Neural cell (in vitro differentiated cells): ENCODE data around the gene RASGEF1C. TPM values are rescaled to one million over a fixed set of nuclear protein-coding genes. Genes with fewer than 3 reads are reported as not detected.

Experiments used
- H2AFZ ChIP-seq: fragments of 200-600, 300-800 bp; sonication (generic), shearing (Covaris generic); 2 replicates; pipeline ENCODE4 v1.6.0; 2014; ENCODE audit warnings: low read depth, mild to moderate bottlenecking, antibody characterized with exemption, low read length, moderate library complexity
- H3F3A ChIP-seq: fragments of 200-600 bp; shearing (Covaris generic); 2 replicates; pipeline ENCODE4 v1.6.1; 2016; ENCODE audit warnings: mild to moderate bottlenecking, moderate library complexity, mixed read lengths, antibody characterized with exemption, low read length; ENCODE audit not compliant: insufficient read depth, poor library complexity, severe bottlenecking
- H3K27ac ChIP-seq: fragments of 200-600, 300-800 bp; sonication (generic), shearing (Covaris generic); 2 replicates; pipeline ENCODE4 v1.5.1; 2014; ENCODE audit warnings: mild to moderate bottlenecking, low read length, moderate library complexity
- H3K27me3 ChIP-seq: fragments of 300-800, 200-600 bp; sonication (generic), shearing (Covaris generic); 2 replicates; pipeline ENCODE4 v1.6.0; 2014; ENCODE audit warnings: mild to moderate bottlenecking, low read depth, low read length, moderate library complexity; ENCODE audit not compliant: insufficient read depth
- H3K36me3 ChIP-seq: fragments of 300-800, 200-600 bp; sonication (generic), shearing (Covaris generic); 2 replicates; pipeline ENCODE4 v1.5.1; 2014; ENCODE audit warnings: mild to moderate bottlenecking, antibody characterized with exemption, low read length, moderate library complexity; ENCODE audit not compliant: insufficient read depth
- H3K4me2 ChIP-seq: fragments of 300-800, 200-600 bp; sonication (generic), shearing (Covaris generic); 2 replicates; pipeline ENCODE4 v1.6.0; 2014; ENCODE audit warnings: mild to moderate bottlenecking, low read length
- H3K4me3 ChIP-seq: fragments of 300-800, 200-600 bp; sonication (generic), shearing (Covaris generic); 2 replicates; pipeline ENCODE4 v1.5.1; 2014; ENCODE audit warnings: mild to moderate bottlenecking, low read length, moderate library complexity
- H3K79me2 ChIP-seq: fragments of 200-600 bp; shearing (Covaris generic); replicated peaks from 2 replicates; pipeline ENCODE4 v1.6.0; 2014; ENCODE audit warnings: mild to moderate bottlenecking, low read length, moderate library complexity; ENCODE audit not compliant: insufficient read depth
- H3K9ac ChIP-seq: fragments of 300-800, 200-600 bp; sonication (generic), shearing (Covaris generic); 2 replicates; pipeline ENCODE4 v1.6.1; 2016; ENCODE audit warnings: mild to moderate bottlenecking, low read length, mixed read lengths
- H3K9me2 ChIP-seq: fragments of 200-600 bp; shearing (Covaris generic); 2 replicates; pipeline ENCODE4 v1.6.1; 2016; ENCODE audit warnings: mild to moderate bottlenecking, low read length, mixed read lengths; ENCODE audit not compliant: insufficient read depth
- H3K9me3 ChIP-seq: fragments of 200-600, 300-800 bp; sonication (generic), shearing (Covaris generic); 2 replicates; pipeline ENCODE4 v1.6.1; 2016; ENCODE audit warnings: mild to moderate bottlenecking, mixed run types, low read length, moderate library complexity, mixed read lengths
- H4K20me1 ChIP-seq: fragments of 200-600 bp; shearing (Covaris generic); 2 replicates; pipeline ENCODE4 v1.6.1; 2016; ENCODE audit warnings: mild to moderate bottlenecking, mixed run types; ENCODE audit not compliant: insufficient read depth
- EP300 ChIP-seq: fragments of 450-650 bp; conservative IDR thresholded peaks from 2 replicates; pipeline ENCODE4 v1.6.1; 2014; ENCODE audit warnings: antibody characterized with exemption, mild to moderate bottlenecking, moderate library complexity; ENCODE audit not compliant: poor library complexity, severe bottlenecking
- EZH2 ChIP-seq: fragments of 200-600, 300-800 bp; shearing (Covaris generic), sonication (generic); IDR thresholded peaks from 2 replicates; pipeline ENCODE4 v1.6.1; 2014; ENCODE audit warnings: antibody characterized with exemption, low read length, borderline replicate concordance, mild to moderate bottlenecking; ENCODE audit not compliant: insufficient read depth, poor library complexity, severe bottlenecking
- MXI1 ChIP-seq: fragments of 450-650 bp; conservative IDR thresholded peaks from 2 replicates; pipeline ENCODE4 v1.6.1; 2014; ENCODE audit warnings: antibody characterized with exemption, mild to moderate bottlenecking; ENCODE audit not compliant: poor library complexity, severe bottlenecking
- POLR2AphosphoS5 ChIP-seq: IDR thresholded peaks from 2 replicates; pipeline ENCODE4 v1.6.1; 2012
- RAD21 ChIP-seq: fragments of 450-650 bp; conservative IDR thresholded peaks from 2 replicates; pipeline ENCODE4 v1.6.1; 2014; ENCODE audit warnings: antibody characterized with exemption, mild to moderate bottlenecking, moderate library complexity
- REST ChIP-seq: IDR thresholded peaks from 2 replicates; pipeline ENCODE4 v1.6.1; 2012; ENCODE audit warnings: borderline replicate concordance
- SMC3 ChIP-seq: fragments of 450-650 bp; conservative IDR thresholded peaks from 2 replicates; pipeline ENCODE4 v1.6.1; 2014; ENCODE audit warnings: antibody characterized with exemption, mild to moderate bottlenecking, moderate library complexity; ENCODE audit not compliant: poor library complexity
- TAF1 ChIP-seq: IDR thresholded peaks from 2 replicates; pipeline ENCODE4 v1.6.1; 2012; ENCODE audit warnings: low read depth
- polyA plus RNA-seq: library from polyadenylated mRNA; depleted of rRNA; stranded (reverse); fragments of >200 nt; gene quantifications from 2 replicates; pipeline ENCODE4 v1.2.3, GENCODE V29; 2014
- TF ChIP-seq, protein P1 (sequence below): fragments of 450-650 bp; IDR thresholded peaks from 2 replicates; pipeline ENCODE4 v1.5.1; 2014; ENCODE audit warnings: antibody characterized with exemption, mild to moderate bottlenecking, moderate library complexity; ENCODE audit not compliant: poor library complexity, severe bottlenecking

RASGEF1C gene
- polyA plus RNA-seq, 1 donor from 2014 or later: 5.3 TPM

DNA sequence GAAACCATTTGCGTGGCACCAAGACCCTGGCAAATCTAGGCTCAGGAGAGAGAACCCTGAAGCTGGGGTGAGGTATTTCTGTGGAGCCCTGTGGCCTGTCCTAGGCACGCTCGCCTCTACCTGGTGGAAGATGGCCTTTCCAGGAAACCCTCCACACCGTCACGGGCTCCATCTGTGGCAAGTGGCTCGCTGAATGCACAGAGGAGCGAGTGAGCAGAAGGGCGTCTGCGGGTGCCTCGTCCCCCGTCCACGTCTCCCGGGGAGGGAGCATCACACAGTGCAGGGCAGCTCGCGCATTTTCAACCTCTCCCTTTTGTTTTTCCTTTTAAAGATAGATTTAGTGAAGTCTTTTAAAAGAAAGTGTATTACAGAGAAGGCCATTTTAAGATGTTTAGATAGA, 25.3 kb upstream of the RASGEF1C start:
- H3K27ac ChIP-seq: no peak overlapping the region
- no peaks in the 10 kb centered on the region for H3K9me2 ChIP-seq
- H3K4me2 ChIP-seq: no peak overlapping the region
- no peaks in the 10 kb centered on the region for H3K27me3 ChIP-seq
- H3K4me3 ChIP-seq: no peak overlapping the region
- peaks cover 10% of the 10 kb centered on the region for H3K36me3 ChIP-seq
- no peak overlapping the region for H3K9ac ChIP-seq
- TF ChIP-seq EP300: no peak
- TF ChIP-seq REST: no peak
- no peak for TF ChIP-seq TAF1
- TF ChIP-seq MXI1: no peak
- TF ChIP-seq, protein P1, sequence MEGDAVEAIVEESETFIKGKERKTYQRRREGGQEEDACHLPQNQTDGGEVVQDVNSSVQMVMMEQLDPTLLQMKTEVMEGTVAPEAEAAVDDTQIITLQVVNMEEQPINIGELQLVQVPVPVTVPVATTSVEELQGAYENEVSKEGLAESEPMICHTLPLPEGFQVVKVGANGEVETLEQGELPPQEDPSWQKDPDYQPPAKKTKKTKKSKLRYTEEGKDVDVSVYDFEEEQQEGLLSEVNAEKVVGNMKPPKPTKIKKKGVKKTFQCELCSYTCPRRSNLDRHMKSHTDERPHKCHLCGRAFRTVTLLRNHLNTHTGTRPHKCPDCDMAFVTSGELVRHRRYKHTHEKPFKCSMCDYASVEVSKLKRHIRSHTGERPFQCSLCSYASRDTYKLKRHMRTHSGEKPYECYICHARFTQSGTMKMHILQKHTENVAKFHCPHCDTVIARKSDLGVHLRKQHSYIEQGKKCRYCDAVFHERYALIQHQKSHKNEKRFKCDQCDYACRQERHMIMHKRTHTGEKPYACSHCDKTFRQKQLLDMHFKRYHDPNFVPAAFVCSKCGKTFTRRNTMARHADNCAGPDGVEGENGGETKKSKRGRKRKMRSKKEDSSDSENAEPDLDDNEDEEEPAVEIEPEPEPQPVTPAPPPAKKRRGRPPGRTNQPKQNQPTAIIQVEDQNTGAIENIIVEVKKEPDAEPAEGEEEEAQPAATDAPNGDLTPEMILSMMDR: no peak
- no peak for TF ChIP-seq POLR2AphosphoS5
- TF ChIP-seq SMC3: no peak
- TF ChIP-seq EZH2: no peak
- TF ChIP-seq RAD21: no peak
- no peak overlapping the region for H2AFZ ChIP-seq
- H3K9me3 ChIP-seq: no peaks in the 10 kb centered on the region
- H3F3A ChIP-seq: no peaks in the 10 kb centered on the region
- H3K79me2 ChIP-seq: no peaks in the 10 kb centered on the region
- H4K20me1 ChIP-seq: no peaks in the 10 kb centered on the region

DNA sequence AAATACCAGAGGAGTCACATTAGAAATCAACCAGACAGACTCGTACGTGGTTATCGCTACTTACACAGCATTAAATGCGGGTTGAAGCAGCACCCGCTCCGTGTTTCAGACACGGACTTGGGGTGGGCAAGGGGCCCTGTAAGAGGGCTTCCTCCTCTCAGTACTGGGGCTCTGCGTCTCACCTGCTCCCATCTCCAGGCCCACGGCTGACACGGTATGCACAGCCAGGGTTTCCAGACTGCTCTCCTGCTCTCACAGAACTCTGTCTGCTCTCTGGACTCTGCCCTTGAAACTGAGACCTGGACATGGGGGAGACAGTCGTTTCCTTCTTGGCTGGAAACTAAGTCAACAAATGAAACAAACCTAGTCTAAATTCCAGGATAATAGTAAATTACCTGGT, 24.7 kb upstream of the RASGEF1C start:
- Histone ChIP-seq H3K79me2 (no peaks in the 10 kb centered on the region), H3K9ac (no peak overlapping the region), H4K20me1 (no peaks in the 10 kb centered on the region), H3K4me3 (no peak overlapping the region), H3K9me3 (no peaks in the 10 kb centered on the region), H3K36me3 (peaks cover 6% of the 10 kb centered on the region), H3K27ac (no peak overlapping the region), H3F3A (no peaks in the 10 kb centered on the region), H3K27me3 (no peaks in the 10 kb centered on the region), H3K9me2 (no peaks in the 10 kb centered on the region), H3K4me2 (no peak overlapping the region), H2AFZ (no peak overlapping the region)
- TF ChIP-seq, protein P1: no peak
- TF ChIP-seq TAF1: no peak
- no peak for TF ChIP-seq REST
- no peak for TF ChIP-seq EZH2
- no peak for TF ChIP-seq EP300
- TF ChIP-seq RAD21: no peak
- TF ChIP-seq POLR2AphosphoS5: no peak
- no peak for TF ChIP-seq MXI1
- no peak for TF ChIP-seq SMC3
